ENCODE results near the gene HTR3B.
A peak's percentile ranks its signal among the peaks of the same experiment; 100 is the strongest.

The HTR3B gene

GRCh38 chr11:113977701-113978100 lies 73.1 kb downstream of the HTR3B start:
- H3K4me3 ChIP-seq (ENCODE audit: low read depth in 1 of 2, low read length in 1 of 2): no peak overlapping the region
- H3K36me3 ChIP-seq: no peaks in the 10 kb centered on the region
- TF ChIP-seq CTCF (IDR thresholded peaks at IDR 0.05): no peak
- H3K27me3 ChIP-seq: peaks cover 4% of the 10 kb centered on the region
- H3K4me1 ChIP-seq (ENCODE audit: control insufficient read depth in 1 of 2, insufficient read depth in 1 of 2, low read depth in 1 of 2, low read length in 1 of 2): peaks cover 12 to 29% of the 10 kb centered on the region in 2 experiments
- no peaks in the 10 kb centered on the region for H3K9me3 ChIP-seq
- H3K27ac ChIP-seq: peak overlapping the region; percentile 48

GRCh38 chr11:113979431-113979830 lies 74.8 kb downstream of the HTR3B start:
- Histone ChIP-seq H3K9me3 (no peaks in the 10 kb centered on the region), H3K27me3 (peaks cover 4% of the 10 kb centered on the region), H3K27ac (no peak overlapping the region), H3K36me3 (no peaks in the 10 kb centered on the region), H3K4me1 (ENCODE audit: control insufficient read depth in 1 of 2, insufficient read depth in 1 of 2, low read depth in 1 of 2, low read length in 1 of 2) (peaks cover 12 to 29% of the 10 kb centered on the region in 2 experiments), H3K4me3 (ENCODE audit: low read depth in 1 of 2, low read length in 1 of 2) (no peak overlapping the region)
- no peak for TF ChIP-seq CTCF (IDR thresholded peaks at IDR 0.05)

- Histone ChIP-seq H3K4me3 (ENCODE audit: low read depth in 1 of 2, low read length in 1 of 2) (no peak overlapping the region), H3K4me1 (ENCODE audit: control insufficient read depth in 1 of 2, insufficient read depth in 1 of 2, low read depth in 1 of 2, low read length in 1 of 2) (peaks cover 12 to 29% of the 10 kb centered on the region in 2 experiments), H3K27ac (no peak overlapping the region), H3K9me3 (no peaks in the 10 kb centered on the region), H3K36me3 (no peaks in the 10 kb centered on the region), H3K27me3 (peaks cover 4% of the 10 kb centered on the region)
- TF ChIP-seq CTCF (IDR thresholded peaks at IDR 0.05): no peak
Measured at GRCh38 chr11:113980785-113981184, 76.2 kb downstream of the HTR3B start.

GRCh38 chr11:113982306-113982705 lies 77.7 kb downstream of the HTR3B start:
- Histone ChIP-seq H3K36me3 (no peaks in the 10 kb centered on the region), H3K4me3 (ENCODE audit: low read depth in 1 of 2, low read length in 1 of 2) (no peak overlapping the region), H3K27ac (no peak overlapping the region), H3K9me3 (no peaks in the 10 kb centered on the region), H3K4me1 (ENCODE audit: control insufficient read depth in 1 of 2, insufficient read depth in 1 of 2, low read depth in 1 of 2, low read length in 1 of 2) (peaks cover under 1 to 16% of the 10 kb centered on the region in 2 experiments), H3K27me3 (peaks cover 9% of the 10 kb centered on the region)
- no peak for TF ChIP-seq CTCF (IDR thresholded peaks at IDR 0.05)

GRCh38 chr11:113984781-113985180 lies 80.2 kb downstream of the HTR3B start:
- no peak for TF ChIP-seq CTCF (IDR thresholded peaks at IDR 0.05)
- no peaks in the 10 kb centered on the region for H3K36me3 ChIP-seq
- H3K9me3 ChIP-seq: no peaks in the 10 kb centered on the region
- H3K27ac ChIP-seq: no peak overlapping the region
- H3K27me3 ChIP-seq: peaks cover 13% of the 10 kb centered on the region
- H3K4me3 ChIP-seq (ENCODE audit: low read depth in 1 of 2, low read length in 1 of 2): no peak overlapping the region
- H3K4me1 ChIP-seq (ENCODE audit: control insufficient read depth in 1 of 2, insufficient read depth in 1 of 2, low read depth in 1 of 2, low read length in 1 of 2): peaks cover 0 to 9% of the 10 kb centered on the region in 2 experiments

- Histone ChIP-seq H3K27ac (no peak overlapping the region), H3K4me1 (ENCODE audit: control insufficient read depth in 1 of 2, insufficient read depth in 1 of 2, low read depth in 1 of 2, low read length in 1 of 2) (peaks cover 0 to 3% of the 10 kb centered on the region in 2 experiments), H3K36me3 (no peaks in the 10 kb centered on the region), H3K27me3 (peaks cover 14% of the 10 kb centered on the region), H3K4me3 (ENCODE audit: low read depth in 1 of 2, low read length in 1 of 2) (no peak overlapping the region), H3K9me3 (no peaks in the 10 kb centered on the region)
- TF ChIP-seq CTCF (IDR thresholded peaks at IDR 0.05): no peak
Measured at GRCh38 chr11:113985906-113986305, 81.3 kb downstream of the HTR3B start.
